H1 (cell line): ENCODE results near the gene HOXB7. TPM values are rescaled to one million over a fixed set of nuclear protein-coding genes. Genes with fewer than 3 reads are reported as not detected.

Experiments used
- CTCF ChIA-PET: fragments of 300-600 bp; sonication (Branson Sonifier 250); formaldehyde crosslinking; loops from one replicate; lab custom pipeline; 2021; ENCODE audit not compliant: partially characterized antibody; lab: Charles Lee
- POLR2A ChIA-PET: fragments of 300-600 bp; sonication (Branson Sonifier 250); formaldehyde crosslinking; loops from one replicate; lab custom pipeline; 2021; ENCODE audit warnings: inconsistent platforms; ENCODE audit not compliant: partially characterized antibody; lab: Charles Lee
- DNase-seq, 2 experiments: peaks; one replicate each; pipeline versions ENCODE4 v3.0.0 to v3.0.0-alpha.2; 2010 to 2022; ENCODE audit warnings: low spot score in 2 of 2, low read depth in 1 of 2, mixed read lengths in 1 of 2
- FAIRE-seq: peaks from 2 replicates; lab custom pipeline; 2011; peaks lifted over from hg19 to GRCh38; lab: Jason Lieb, UNC
- H2AFZ ChIP-seq: 2 replicates; pipeline ENCODE4 v1.8.1; 2012; ENCODE audit warnings: low read length, inconsistent platforms
- H2AK5ac ChIP-seq: 2 replicates; pipeline ENCODE4 v1.6.1; 2013; ENCODE audit warnings: low read depth, low read length
- H2BK120ac ChIP-seq: replicated peaks from 2 replicates; pipeline ENCODE3; 2013; ENCODE audit warnings: low read depth, low read length, inconsistent platforms
- H2BK12ac ChIP-seq: 2 replicates; pipeline ENCODE4 v1.6.1; 2013; ENCODE audit warnings: low read depth, low read length
- H2BK15ac ChIP-seq: 2 replicates; pipeline ENCODE4 v1.6.1; 2013; ENCODE audit warnings: low read length
- H2BK20ac ChIP-seq: 2 replicates; pipeline ENCODE4 v1.6.1; 2013; ENCODE audit warnings: low read length
- H2BK5ac ChIP-seq: 2 replicates; pipeline ENCODE4 v1.6.1; 2013; ENCODE audit warnings: low read depth, low read length
- H3K14ac ChIP-seq: 2 replicates; pipeline ENCODE4 v1.6.1; 2013; ENCODE audit warnings: inconsistent platforms; ENCODE audit not compliant: insufficient read length
- H3K18ac ChIP-seq: 2 replicates; pipeline ENCODE4 v1.6.1; 2013; ENCODE audit warnings: low read length; ENCODE audit errors: extremely low read depth
- H3K23ac ChIP-seq: 2 replicates; pipeline ENCODE4 v1.6.1; 2013; ENCODE audit warnings: inconsistent platforms; ENCODE audit not compliant: insufficient read length
- H3K23me2 ChIP-seq: 2 replicates; pipeline ENCODE4 v1.6.1; 2013; ENCODE audit warnings: low read depth, low read length
- H3K27ac ChIP-seq: 2 replicates; pipeline ENCODE4 v1.6.1; 2011; ENCODE audit warnings: low read depth, low read length, inconsistent platforms
- H3K27me3 ChIP-seq, 4 experiments: replicated peaks in 1 of 4; 1 replicate in 1 of 4; 2 replicates in 3 of 4; pipeline versions ENCODE4 v1.6.1 to v1.8.1; 2011 to 2013; ENCODE audit warnings: low read length in 3 of 4, mild to moderate bottlenecking in 3 of 4, inconsistent platforms in 2 of 4, mixed read lengths in 2 of 4, moderate library complexity in 1 of 4; ENCODE audit not compliant: control insufficient read depth in 3 of 4, insufficient read depth in 3 of 4; ENCODE audit errors: extremely low read depth in 1 of 4
- H3K36me3 ChIP-seq, 4 experiments: 2 replicates each; pipeline versions ENCODE4 v1.6.1 to v1.8.1; 2011 to 2013; ENCODE audit warnings: mild to moderate bottlenecking in 4 of 4, low read length in 3 of 4, moderate library complexity in 2 of 4, control low read depth in 1 of 4, inconsistent platforms in 1 of 4; ENCODE audit not compliant: insufficient read depth in 4 of 4, control insufficient read depth in 2 of 4
- H3K4ac ChIP-seq: replicated peaks from 2 replicates; pipeline ENCODE3; 2013; ENCODE audit warnings: low read length, low read depth, mixed read lengths, inconsistent platforms; ENCODE audit not compliant: insufficient read length
- H3K4me1 ChIP-seq, 4 experiments: replicated peaks in 1 of 4; 1 replicate in 1 of 4; 2 replicates in 3 of 4; pipeline versions ENCODE4 v1.6.1 to v1.8.1; 2011 to 2013; ENCODE audit warnings: low read length in 3 of 4, inconsistent platforms in 2 of 4, mixed read lengths in 1 of 4; ENCODE audit not compliant: insufficient read depth in 4 of 4, control insufficient read depth in 3 of 4
- H3K4me2 ChIP-seq, 2 experiments: 2 replicates each; pipeline versions ENCODE4 v1.6.1 to v1.8.1; 2011 to 2013; ENCODE audit warnings: low read depth in 2 of 2, low read length in 2 of 2, control low read depth in 1 of 2, inconsistent platforms in 1 of 2, mild to moderate bottlenecking in 1 of 2; ENCODE audit not compliant: insufficient read depth in 1 of 2
- H3K4me3 ChIP-seq, 4 experiments: fragments of 200-600, 300-600 bp in 1 of 4; sonication (generic), shearing (Covaris generic), sonication (Bioruptor Twin) in 1 of 4; 2 replicates each; pipeline versions ENCODE4 v1.5.1 to v1.8.1; 2011 to 2016; ENCODE audit warnings: low read length in 4 of 4, low read depth in 3 of 4, control low read depth in 2 of 4, inconsistent platforms in 2 of 4, mild to moderate bottlenecking in 2 of 4, mixed read lengths in 1 of 4, moderate library complexity in 1 of 4; ENCODE audit not compliant: insufficient read depth in 2 of 4; ENCODE audit errors: extremely low read depth in 1 of 4
- H3K56ac ChIP-seq: replicated peaks from 2 replicates; pipeline ENCODE3; 2013; ENCODE audit warnings: low read depth, mild to moderate bottlenecking, mixed read lengths, low read length, inconsistent platforms; ENCODE audit not compliant: insufficient read length
- H3K79me1 ChIP-seq: 2 replicates; pipeline ENCODE4 v1.6.1; 2013; ENCODE audit warnings: low read depth, low read length, control low read depth
- H3K79me2 ChIP-seq, 2 experiments: 2 replicates each; pipeline versions ENCODE4 v1.6.1 to v1.8.1; 2012 to 2013; ENCODE audit warnings: low read length in 2 of 2, mild to moderate bottlenecking in 2 of 2, inconsistent platforms in 1 of 2; ENCODE audit not compliant: insufficient read depth in 2 of 2, control insufficient read depth in 1 of 2
- H3K9ac ChIP-seq, 4 experiments: replicated peaks in 1 of 4; 1 replicate in 1 of 4; 2 replicates in 3 of 4; pipeline versions ENCODE4 v1.6.1 to v1.8.1; 2011 to 2013; ENCODE audit warnings: low read depth in 3 of 4, low read length in 3 of 4, control low read depth in 2 of 4, mild to moderate bottlenecking in 2 of 4, moderate library complexity in 2 of 4, inconsistent platforms in 1 of 4; ENCODE audit errors: extremely low read depth in 1 of 4
- H3K9me3 ChIP-seq, 2 experiments: 2 replicates each; pipeline versions ENCODE4 v1.6.1 to v1.8.1; 2012 to 2013; ENCODE audit warnings: mild to moderate bottlenecking in 2 of 2, moderate library complexity in 2 of 2, control low read depth in 1 of 2, inconsistent platforms in 1 of 2, low read depth in 1 of 2, low read length in 1 of 2, mixed read lengths in 1 of 2; ENCODE audit not compliant: insufficient read depth in 2 of 2
- H4K20me1 ChIP-seq, 2 experiments: replicated peaks in 1 of 2; 2 replicates each; pipeline versions ENCODE3 to v1.8.1; 2011 to 2013; ENCODE audit warnings: inconsistent platforms in 2 of 2, low read length in 2 of 2, mild to moderate bottlenecking in 1 of 2; ENCODE audit not compliant: insufficient read depth in 2 of 2, control insufficient read depth in 1 of 2
- H4K5ac ChIP-seq: 2 replicates; pipeline ENCODE4 v1.6.1; 2013; ENCODE audit warnings: low read length, low read depth, mixed read lengths, inconsistent platforms; ENCODE audit not compliant: insufficient read length
- H4K8ac ChIP-seq: 2 replicates; pipeline ENCODE4 v1.8.0; 2013; ENCODE audit warnings: mild to moderate bottlenecking, moderate library complexity, low read length, inconsistent platforms; ENCODE audit not compliant: insufficient read depth; ENCODE audit errors: extremely low read depth
- H4K91ac ChIP-seq: replicated peaks from 2 replicates; pipeline ENCODE3; 2013; ENCODE audit warnings: low read length, mixed read lengths, inconsistent platforms; ENCODE audit not compliant: insufficient read length
- BACH1 ChIP-seq: IDR thresholded peaks from 2 replicates; pipeline ENCODE4 v1.6.1; 2012; ENCODE audit warnings: low read length, improper control_type of control experiment
- CEBPB ChIP-seq: IDR thresholded peaks from 2 replicates; pipeline ENCODE4 v1.6.1; 2012; ENCODE audit warnings: low read depth, low read length
- CHD1 ChIP-seq: IDR thresholded peaks from 2 replicates; pipeline ENCODE4 v1.6.1; 2012; ENCODE audit warnings: low read depth, low read length, improper control_type of control experiment
- EGR1 ChIP-seq: IDR thresholded peaks from 2 replicates; pipeline ENCODE4 v1.6.1; 2011; ENCODE audit warnings: low read depth, low read length, borderline replicate concordance
- JUN ChIP-seq: IDR thresholded peaks from 2 replicates; pipeline ENCODE4 v1.6.1; 2011; ENCODE audit warnings: low read depth, mild to moderate bottlenecking, improper control_type of control experiment, low read length
- POLR2AphosphoS5 ChIP-seq: IDR thresholded peaks from 2 replicates; pipeline ENCODE4 v1.6.1; 2011; ENCODE audit warnings: low read depth, low read length
- RNF2 ChIP-seq: fragments of 200-900, 300-1000 bp; sonication (generic); IDR thresholded peaks from 2 replicates; pipeline ENCODE4 v1.7.1; 2016; ENCODE audit warnings: borderline replicate concordance, low read depth, mild to moderate bottlenecking, antibody characterized with exemption, low read length; ENCODE audit not compliant: poor library complexity, severe bottlenecking; ENCODE audit errors: missing control alignments
- SIX5 ChIP-seq: IDR thresholded peaks from 2 replicates; pipeline ENCODE4 v1.6.1; 2011; ENCODE audit warnings: mild to moderate bottlenecking, low read depth, low read length
- TCF12 ChIP-seq: IDR thresholded peaks from 2 replicates; pipeline ENCODE4 v1.6.1; 2011; ENCODE audit warnings: low read depth, mild to moderate bottlenecking, low read length
- WGBS, 2 experiments: shearing (Covaris generic) in 1 of 2; methylation state at CpG; one replicate each; pipeline versions ENCODE4 v1.1.6 to v1.1.7; 2013 to 2015; ENCODE audit warnings: low lambda C conversion rate in 2 of 2, mixed read lengths in 2 of 2, inconsistent platforms in 1 of 2, low coverage in 1 of 2, missing lambda C conversion rate in 1 of 2; ENCODE audit not compliant: insufficient replicate concordance in 2 of 2, insufficient coverage in 1 of 2, insufficient read length in 1 of 2; ENCODE audit errors: extremely low coverage in 1 of 2, missing lambda C conversion rate in 1 of 2; 5-methylcytosine and 5-hydroxymethylcytosine counted together
- polyA plus RNA-seq, 7 experiments: library from polyadenylated mRNA; depleted of rRNA in 3 of 7; stranded (reverse) in 5 of 7; unstranded in 2 of 7; fragments of >200 nt in 5 of 7; fragments of 200-250 nt in 2 of 7; gene quantifications; 1 replicate in 5 of 7; 2 replicates in 1 of 7; 4 replicates in 1 of 7; pipeline versions ENCODE4 v1.2.1 to v1.2.3, GENCODE V29; 2011 to 2013; ENCODE audit warnings: missing spikeins in 2 of 7, mixed read lengths in 2 of 7
- total RNA-seq: library from RNA; stranded (reverse); fragmentation: NEBNext Ultra II Directional; extraction: Animal tissue kit (Norgen Biotek cat#: 25700); gene quantifications from 2 replicates; pipeline ENCODE4 v1.2.1, GENCODE V29; 2021

HOXB7 gene
- total and polyA plus RNA-seq, 2 of the 8 experiments (the other 6 are each of a cell fraction or from before 2014, with no cell fraction given): not detected

DNA sequence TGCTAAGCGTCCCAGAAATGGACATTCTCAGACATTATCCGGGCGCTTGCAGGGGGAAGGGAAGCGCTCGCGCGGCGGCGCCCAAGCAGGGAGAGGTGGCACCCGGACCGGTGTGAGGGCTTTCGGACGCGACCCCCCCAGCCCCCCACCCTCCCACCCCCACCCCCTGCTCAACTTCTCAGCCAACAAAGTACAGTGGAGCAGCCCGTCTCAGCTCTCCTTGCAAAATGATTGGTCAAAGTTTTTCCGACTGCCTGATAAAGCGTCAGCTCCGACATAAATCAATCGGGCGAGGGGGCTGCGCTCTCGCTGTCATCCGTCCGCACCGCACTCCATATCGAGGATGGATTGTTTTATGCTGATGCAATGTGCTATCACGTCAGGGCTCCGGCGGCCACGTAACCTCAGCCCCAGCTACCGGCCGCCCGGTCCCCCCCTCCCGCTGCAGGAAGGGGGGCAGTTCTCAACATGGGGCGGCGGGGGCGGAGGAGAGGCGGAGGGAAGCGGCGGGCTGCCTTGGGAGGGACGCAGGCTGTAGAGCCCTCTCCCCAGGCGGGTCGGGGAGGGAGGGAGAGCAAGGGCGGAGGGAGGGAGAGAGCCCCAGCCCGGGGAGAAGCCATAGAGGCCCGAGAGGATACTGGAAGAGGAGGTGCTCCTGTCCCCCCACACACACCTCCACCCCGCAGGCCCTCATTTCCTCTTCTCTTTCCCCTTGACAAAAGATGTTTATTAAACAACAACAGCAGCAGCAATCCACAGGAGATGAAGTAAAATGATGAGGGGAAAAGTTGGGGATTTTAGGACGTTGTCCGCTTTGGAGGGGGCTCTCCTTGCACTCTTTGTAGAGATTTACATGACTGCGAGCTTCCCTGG is 15.7 kb upstream of the HOXB7 start, which contains the start of gene HOXB9:
Gene HOXB9 (minus strand): TSS at position 114 of the 873 bp plus-strand sequence. CDS start 89 bp downstream, at position 25.
- Histone ChIP-seq H3K27ac (no peak within 1 kb of the TSS), H2AFZ (no peak within 1 kb of the TSS), H3K36me3 (peaks cover 0 to 13% (median 0%) of the 10 kb centered on the region in 4 experiments; a peak in 1 of 8 replicates), H4K20me1 (peaks cover 38 to 48% of the 10 kb centered on the region in 2 experiments), H3K4ac (no peak within 1 kb of the TSS), H3K4me1 (peaks cover 0 to 11% (median 5%) of the 10 kb centered on the region in 4 experiments; a peak in 5 of 7 replicates), H4K8ac (peak within 1 kb of the TSS; percentile 41; the same call in 1 of the 2 replicates), H3K79me1 (no peaks in the 10 kb centered on the region), H3K18ac (peak within 1 kb of the TSS; percentile 32; the same call in 1 of the 2 replicates), H2AK5ac (no peak within 1 kb of the TSS), H3K23ac (no peak within 1 kb of the TSS), H3K9ac (no peak within 1 kb of the TSS), H3K4me2 (peak within 1 kb of the TSS; percentile 55 to 61), H2BK12ac (0 out of 2 replicates have a peak within 1 kb of the TSS, but pooled peaks have one; percentile 60), H2BK5ac (no peak within 1 kb of the TSS), H3K9me3 (no peaks in the 10 kb centered on the region), H4K91ac (no peak within 1 kb of the TSS), H3K79me2 (no peaks in the 10 kb centered on the region), H2BK15ac (0 out of 2 replicates have a peak within 1 kb of the TSS, but pooled peaks have one; percentile 61), H3K23me2 (no peaks in the 10 kb centered on the region; the same call in 1 of the 2 replicates), H3K14ac (no peak within 1 kb of the TSS), H3K56ac (no peak within 1 kb of the TSS), H2BK120ac (no peak within 1 kb of the TSS), H4K5ac (no peak within 1 kb of the TSS), H3K4me3 (peak within 1 kb of the TSS in 3 of 4 experiments; percentile 12 to 52 (median 19); a peak in 6 of 8 replicates), H2BK20ac (no peak within 1 kb of the TSS), H3K27me3 (peaks cover 98 to 100% (median 100%) of the 10 kb centered on the region in 4 experiments)
- DNase-seq (no peak), FAIRE-seq (no peak)
- CTCF ChIA-PET: interaction anchor here (0.7 to 4.6 kb wide), 12 partner anchors 10 to 110 kb away, joined by 3 to 30 read pairs (median 4); partner anchors contain the start of genes HOXB5 and HOXB8
- WGBS, 2 experiments: 8% methylated on average over 18 of the region's 50 CpGs; no CpG with 5 or more reads in 1 of the 2 experiments
- POLR2A ChIA-PET: interaction anchor here (1.3 to 1.6 kb wide), 2 partner anchors 9 to 20 kb away, joined by 3 to 4 read pairs; no protein-coding TSS in a partner anchor
- TF ChIP-seq CEBPB (no peak), JUN (no peak), SIX5 (no peak), RNF2 (peak; percentile 97), POLR2AphosphoS5 (no peak), CHD1 (no peak), EGR1 (peak; percentile 72; the same call in 1 of the 2 replicates), TCF12 (no peak), BACH1 (no peak)
